ENCODE data around the gene HMGXB4.

HMGXB4 gene

DNA sequence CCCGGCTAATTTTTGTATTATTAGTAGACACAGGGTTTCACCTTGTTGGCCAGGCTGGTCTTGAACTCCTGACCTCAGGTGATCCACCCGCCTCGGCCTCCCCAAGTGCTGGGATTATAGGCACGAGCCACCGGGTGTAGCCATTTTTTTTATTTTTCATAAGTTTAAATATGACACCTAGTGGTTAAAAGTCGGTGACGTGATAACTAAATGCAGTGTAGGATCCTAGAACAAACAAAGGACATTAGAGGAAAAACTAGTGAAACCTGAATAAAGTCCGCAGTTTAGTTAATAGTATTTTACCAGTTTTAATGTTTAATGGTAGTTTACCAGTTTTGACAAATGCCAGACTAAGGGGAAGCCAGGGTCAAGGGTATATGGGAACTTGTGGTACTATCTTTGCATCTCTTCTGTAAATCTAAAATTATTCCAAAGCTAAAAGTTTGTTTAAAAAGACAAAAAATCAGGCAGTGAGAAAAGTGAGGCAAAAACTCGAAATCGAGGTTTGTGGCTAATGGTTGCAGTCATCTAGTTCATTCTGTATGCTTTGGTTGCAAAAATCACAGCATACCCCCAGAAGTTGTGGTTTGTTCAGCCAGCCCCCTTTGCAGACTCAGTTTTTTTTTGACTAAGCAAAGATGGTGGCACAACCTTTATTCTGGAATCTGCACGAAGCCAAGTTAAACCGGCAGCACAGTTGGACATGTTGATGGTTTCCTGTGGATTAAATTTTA, 72.0 kb downstream of the HMGXB4 start:
- DNase-seq: no peak

DNA sequence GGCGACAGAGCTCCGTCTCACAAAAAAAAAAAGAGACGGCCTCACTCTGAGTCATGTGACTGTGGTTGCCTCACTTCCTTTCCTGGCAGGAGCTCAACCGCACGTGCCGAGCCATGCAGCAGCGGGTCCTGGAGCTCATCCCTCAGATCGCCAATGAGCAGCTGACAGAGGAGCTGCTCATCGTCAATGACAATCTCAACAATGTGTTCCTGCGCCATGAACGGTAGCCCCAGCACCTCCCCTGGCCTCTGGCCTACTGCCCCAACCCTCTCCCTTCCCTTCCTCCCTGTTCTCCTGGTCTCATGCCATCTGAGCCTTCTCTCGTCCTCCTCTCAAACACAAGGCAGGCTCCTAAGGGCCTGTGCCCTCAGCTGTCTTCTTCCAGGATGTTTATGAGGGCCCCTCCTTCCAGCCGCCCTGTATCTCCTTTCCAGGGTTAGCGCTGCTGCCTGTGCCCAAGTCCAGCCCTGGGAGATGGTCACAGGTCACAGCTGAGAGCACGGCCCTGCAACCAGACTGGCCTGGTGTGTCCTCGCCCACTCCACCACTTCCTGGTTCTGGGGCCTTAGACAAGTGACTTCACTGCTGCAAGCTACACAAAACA, 73.1 kb downstream of the HMGXB4 start:
- no peak for DNase-seq

DNA sequence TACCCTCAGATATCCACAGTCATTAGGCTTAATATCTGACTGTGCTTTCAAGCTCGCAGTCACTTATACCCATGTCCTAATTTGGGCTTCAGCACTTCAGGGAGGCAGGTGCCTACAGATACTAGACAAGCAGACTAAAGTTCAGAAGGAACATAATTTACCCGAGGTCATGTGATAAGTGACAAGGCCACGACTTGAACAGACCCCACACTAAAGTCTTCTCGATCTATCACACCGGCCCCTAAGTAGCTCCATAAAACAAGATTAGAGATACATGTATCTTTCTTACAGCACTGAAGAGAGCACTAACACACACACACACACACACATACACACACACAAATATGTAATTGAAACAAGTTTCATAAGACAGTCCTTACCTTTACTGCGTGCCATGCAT, 75.0 kb downstream of the HMGXB4 start:
- no peak for DNase-seq

DNA sequence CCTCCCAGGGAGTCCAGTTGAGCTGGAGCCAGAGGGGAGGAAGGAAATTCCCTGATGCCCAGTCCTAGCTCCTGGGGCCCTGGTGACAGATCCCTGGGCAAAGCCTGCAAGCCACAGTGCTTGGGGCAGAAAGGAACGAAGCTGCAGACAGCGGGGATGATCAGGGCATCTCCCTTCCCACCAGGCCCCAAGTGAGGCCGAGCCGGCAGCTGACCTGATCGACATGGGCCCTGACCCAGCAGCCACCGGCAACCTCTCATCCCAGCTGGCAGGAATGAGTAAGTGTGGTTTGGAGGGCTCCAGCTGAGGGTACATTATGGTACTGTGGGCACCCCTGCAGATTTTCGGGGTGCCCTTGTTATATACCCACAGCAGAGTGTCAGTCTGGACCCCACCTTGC, 75.9 kb downstream of the HMGXB4 start:
- no peak for DNase-seq

DNA sequence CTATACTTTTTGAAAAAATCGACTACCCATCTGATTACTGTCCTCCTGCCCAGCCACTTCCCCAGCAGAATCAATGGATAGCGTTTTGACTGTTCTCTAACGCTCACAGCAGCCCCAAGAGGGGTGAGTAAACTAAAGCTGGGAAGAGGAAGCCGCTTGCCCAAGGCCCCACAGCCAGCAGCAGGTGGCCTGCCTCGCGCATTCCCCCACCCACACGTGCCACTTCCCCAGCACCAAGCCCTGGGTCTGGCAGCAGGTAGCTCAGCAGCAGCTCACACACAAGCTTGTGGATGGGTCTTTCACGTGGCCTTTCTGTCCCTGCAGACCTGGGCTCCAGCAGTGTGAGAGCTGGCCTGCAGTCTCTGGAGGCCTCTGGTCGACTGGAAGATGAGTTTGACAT, 76.7 kb downstream of the HMGXB4 start:
- DNase-seq: no peak

DNA sequence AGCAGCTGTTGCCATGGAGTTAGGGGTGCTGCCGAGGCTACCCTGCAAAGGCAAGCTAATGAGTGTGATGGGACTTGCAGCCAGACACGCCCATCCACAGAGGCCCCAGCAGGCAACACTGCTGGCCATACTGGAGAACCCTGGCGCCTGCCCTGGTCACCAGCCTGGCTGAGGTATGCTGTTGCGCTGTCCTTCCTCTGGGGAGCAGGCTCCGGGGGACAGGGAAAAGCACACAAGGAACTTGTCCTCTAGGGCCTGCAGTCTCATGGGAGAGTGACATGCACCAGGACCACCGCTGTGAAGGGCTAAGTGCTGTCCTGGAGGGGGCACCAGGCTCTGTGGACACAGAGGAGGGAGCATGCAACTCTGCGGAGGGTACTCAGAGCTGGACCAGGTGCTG, 78.2 kb downstream of the HMGXB4 start:
- DNase-seq: no peak

DNA sequence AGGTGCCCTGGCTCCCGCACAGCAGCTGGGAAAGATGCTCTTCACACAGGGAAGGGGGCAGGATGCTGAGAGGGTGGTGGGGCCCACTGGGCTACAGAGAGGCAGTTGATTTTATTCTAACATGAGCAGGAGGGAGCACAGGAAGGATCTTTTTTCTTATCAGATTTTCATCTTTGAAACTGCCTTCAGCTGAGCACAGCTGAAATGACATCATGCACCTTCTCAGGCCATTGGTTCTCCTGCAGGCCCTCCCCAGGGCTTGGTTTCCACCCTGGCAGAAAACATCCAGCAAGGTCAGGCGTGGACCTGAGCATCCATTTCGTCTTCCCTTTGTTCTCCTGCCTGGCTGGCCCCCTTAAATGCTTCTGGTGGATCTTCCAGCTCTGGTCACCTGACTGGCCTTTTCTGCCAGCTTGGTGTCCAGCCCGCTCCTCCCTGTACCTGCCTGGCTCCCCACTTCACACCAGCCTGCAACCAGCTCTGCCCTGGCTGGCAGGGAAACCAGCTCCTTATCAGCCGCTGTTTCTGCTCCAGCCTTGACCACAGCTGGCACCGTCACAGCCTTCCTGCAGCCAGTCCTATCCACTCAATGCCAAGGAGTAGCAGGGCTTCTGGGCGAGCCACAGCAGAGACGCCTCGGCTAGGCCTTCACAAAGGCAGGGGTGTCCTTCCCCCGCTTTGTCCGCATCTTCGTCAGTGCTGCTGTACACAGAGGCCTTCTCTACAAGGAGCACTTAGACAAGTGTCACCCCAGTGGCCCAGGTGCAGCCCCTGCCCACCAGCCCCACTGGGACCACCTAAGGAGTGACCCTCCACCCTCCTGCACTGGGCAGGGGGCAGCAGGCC, 78.9 kb downstream of the HMGXB4 start:
- DNase-seq: no peak

DNA sequence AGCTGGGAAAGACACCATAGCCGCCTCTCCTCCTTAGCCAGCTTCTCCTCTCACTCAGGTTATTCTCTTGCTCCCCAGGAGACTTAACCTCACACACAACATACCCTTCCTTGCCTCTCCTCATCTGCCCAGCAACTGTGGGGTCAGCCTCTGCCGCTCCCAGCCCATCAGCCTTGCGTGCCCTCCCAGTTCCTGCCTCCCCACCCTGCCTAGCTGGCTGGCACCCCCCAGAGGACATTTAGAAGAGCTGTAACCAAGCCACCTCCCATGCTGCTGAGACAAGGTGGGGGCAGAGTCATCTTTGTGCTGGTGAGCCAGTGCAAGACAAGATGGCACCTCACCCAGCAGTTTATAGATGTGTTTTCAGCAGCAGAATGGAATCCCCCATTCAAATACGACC, 80.6 kb downstream of the HMGXB4 start:
- no peak for DNase-seq

DNA sequence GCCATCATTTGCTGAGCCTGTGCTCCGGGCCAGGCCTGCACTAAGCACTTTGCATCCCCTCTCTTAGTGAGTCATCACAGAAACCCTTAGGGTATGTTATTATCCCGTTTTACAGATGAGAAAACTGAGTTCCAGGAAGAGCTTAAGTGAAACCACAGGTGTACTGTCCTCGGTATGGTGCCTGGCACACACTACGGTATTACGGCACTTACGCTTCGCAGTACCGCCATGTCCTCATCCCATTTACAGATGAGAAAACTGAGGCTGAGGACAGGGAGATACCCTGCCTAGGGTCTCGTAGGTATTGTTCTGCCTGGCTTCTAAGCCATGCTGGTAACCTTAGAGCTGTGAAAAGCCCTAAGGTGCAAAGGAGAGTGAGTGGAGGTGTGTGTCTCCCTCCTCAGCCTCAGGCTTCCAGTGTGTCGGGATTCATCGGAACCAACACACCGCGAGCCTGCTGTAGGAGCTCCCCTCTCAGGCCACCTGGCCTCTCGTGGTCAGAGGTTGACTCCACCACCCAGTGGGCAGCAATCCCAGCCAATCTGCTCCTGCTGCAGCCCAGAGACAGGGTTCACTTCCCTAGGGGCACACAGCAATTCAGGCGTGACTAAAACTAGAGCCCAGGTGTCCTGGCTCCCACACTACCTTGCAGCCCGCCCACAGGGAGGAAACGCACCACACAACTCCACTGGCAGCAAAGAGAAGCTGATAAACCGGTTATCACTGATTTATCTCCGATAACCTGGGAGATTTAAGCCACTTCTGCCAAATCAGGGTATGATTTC, 84.0 kb downstream of the HMGXB4 start:
- no peak for DNase-seq

DNA sequence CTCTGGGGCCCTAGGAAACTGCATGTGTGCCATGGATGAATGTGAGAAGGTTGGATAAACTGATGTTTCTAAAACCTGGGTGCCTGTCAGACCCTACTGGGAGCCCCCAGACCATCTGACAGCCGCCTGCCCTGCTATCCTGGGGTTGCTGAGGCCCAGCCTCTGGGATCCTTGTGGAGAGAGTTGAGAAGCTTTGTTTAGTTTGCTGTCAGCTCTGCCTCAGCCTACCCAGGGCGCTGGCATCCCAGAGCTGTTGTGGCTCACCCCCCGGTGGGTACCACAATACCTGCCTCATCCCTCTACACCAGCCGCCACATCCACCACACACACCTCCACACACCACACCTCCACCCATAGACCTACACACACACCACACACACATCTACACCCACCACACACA, 85.1 kb downstream of the HMGXB4 start:
- DNase-seq: no peak

DNA sequence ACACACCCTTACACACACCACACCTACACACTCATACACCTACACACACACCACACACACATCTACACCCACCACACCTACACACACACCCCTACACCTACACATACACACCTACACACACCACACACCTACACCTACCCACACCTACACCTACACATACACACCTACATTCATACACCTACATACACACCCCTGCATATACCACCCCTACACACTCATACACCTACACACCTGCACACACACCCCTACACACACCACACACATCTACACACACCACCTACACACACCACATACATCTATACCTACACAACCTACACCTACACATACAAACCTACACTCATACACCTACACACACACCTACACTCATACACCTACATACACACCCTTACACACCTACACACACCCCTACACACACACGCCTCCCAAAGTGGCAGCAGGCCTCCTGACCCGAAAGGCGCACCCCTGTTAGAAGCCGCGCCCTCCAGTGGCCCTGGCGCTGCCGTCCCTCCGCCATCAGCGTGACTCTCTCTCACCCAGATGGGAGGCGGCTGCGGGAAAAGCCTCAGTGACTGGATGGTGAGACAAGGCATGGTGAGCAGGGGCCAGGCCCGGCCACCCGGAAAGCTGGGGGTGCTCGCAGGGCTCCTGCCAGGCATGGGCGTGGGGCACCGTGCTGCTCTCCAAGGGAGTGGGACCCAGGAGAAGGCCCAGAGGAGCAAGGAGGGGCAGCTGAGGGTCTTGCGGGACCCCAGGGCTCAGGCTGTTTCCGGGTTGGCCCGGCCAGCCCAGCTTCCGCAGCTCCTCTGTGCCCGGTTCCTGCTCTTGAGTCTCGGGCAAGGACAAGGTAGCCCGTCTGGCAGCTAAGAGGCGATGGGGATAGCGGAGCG, 86.6 kb downstream of the HMGXB4 start:
- no peak for DNase-seq

DNA sequence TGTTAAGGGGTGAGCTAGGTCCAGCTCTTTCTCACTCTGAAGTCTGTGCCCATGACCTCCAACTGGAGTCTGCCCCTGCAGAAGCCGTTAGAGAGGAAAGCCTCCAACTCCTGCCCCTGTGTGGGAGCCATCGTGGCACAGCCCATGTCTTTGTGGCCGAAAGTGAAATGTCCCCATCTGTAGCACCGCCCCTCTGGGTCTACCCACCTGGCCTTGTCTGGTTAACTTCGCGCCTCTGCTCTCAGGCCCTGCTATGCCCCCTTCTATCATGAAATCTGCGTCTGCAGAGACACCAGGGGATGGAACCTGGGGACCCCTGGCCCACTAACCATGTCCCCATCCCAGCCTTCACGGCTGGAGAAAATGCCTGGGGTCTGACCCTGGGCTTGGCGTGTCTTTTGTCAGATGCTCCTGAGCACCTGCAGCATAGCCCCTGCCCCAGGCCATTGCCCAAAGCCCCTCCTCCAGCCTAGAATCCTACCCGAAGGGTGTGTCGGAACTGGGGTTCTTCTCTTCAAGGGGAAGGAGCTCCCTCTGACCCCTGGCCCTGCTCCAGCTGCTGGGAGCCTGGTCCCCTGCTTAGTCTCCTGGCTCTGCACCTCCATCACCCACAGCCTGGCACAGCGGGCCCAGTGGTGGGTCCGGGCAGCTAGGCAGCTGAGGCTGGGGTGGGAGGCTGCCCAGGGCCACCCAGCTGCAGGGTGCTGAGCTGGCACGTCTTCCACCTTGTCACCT, 87.8 kb downstream of the HMGXB4 start:
- no peak for DNase-seq

Data from NCI-H1105 (cell line).